Fibroblast of skin of scalp (primary cell): ENCODE results near the gene CERT1.

Source experiments
- DNase-seq: peaks from one replicate; pipeline ENCODE4 v3.0.0-alpha.2; 2013

Gene CERT1

GRCh38 chr5:75472973-75473372 is 38.5 kb downstream of the CERT1 start:
- peak; percentile 5 for DNase-seq

- no peak for DNase-seq
Measured at GRCh38 chr5:75471193-75471592, 40.2 kb downstream of the CERT1 start.

GRCh38 chr5:75469017-75469416 is 42.4 kb downstream of the CERT1 start:
- DNase-seq: no peak

DNA sequence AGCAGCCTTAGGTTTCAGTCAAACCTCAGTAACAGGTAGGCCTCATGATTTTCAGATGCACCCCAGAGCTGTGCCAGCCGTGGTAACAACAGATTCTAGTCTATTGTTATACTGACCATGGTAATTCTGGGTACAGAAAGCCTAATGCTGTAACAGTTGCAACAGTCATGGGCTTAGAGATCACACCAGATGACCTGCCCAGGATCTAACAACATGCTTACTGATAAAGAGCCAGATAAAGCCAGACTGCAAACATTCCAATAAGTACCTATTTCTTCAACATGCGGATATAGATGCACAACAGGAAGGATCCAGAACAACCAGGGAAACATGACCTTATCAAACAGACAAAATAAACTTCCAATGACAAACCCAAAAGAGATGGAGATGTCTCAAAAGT is 42.8 kb downstream of the CERT1 start:
- no peak for DNase-seq

- no peak for DNase-seq
Measured at GRCh38 chr5:75466006-75466716, 45.3 kb downstream of the CERT1 start.

DNA sequence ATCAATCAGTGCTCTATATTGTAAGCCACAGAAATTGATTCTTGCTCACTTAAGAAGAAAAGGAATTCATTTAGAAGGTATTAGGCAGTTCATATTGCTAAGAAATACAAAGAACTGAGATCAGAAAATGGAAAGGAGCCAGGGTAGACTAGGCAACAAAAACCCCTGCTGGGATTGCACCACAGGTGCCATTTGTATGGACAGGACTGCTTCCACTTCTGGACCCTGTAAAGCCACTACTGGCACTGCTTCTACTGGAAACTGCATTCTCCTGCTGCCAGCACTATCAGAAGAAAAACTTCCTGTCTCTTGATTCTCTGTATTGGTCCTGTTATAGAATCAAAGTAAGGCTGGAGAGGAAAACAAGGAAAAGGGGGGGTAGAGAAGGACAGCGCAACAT is 45.9 kb downstream of the CERT1 start:
- peak; percentile 12 for DNase-seq

DNA sequence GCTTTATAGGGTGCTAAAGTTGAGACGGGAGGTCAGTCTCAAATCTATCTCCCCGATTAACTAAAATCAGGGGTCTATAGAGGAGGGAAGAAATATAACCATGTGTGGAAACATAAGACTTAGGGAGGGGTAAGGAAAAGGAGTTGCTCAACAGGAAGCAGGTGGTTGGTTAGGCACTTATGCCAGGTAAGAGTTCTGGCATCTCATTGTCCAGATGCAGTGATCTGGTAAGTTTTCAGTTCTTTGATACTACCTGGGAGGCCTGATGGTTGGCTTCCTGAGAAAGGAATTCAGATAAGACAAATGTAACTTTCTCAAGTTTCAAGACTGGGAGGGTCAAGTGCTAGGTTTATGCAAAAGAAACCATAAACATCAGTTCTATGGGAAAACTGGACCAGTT is 47.7 kb downstream of the CERT1 start:
- no peak for DNase-seq

GRCh38 chr5:75461679-75462078 is 49.8 kb downstream of the CERT1 start:
- DNase-seq: peak; percentile 6

- DNase-seq: no peak
Measured at GRCh38 chr5:75460942-75461610, 50.4 kb downstream of the CERT1 start.

- DNase-seq: no peak
Measured at GRCh38 chr5:75460532-75460931, 50.9 kb downstream of the CERT1 start.

GRCh38 chr5:75457691-75458090 is 53.7 kb downstream of the CERT1 start:
- no peak for DNase-seq

DNA sequence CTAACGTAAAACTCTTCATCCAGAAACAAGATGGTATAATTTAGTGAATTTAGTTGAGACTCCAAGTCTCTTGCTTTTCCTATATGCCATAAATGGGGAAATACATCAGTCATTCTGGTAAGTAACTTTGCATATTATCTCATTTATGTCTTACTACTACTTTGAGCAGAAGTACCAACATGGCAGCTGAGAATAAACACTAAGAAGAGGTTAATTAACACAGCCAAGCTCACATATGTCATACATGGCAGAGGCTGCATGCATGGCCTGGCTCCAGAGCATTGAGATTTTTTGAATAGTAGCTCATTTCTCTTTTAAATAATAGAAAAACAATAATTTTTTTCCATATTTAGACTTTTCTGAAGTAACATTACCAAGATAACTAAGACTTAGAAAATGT is 54.3 kb downstream of the CERT1 start:
- DNase-seq: no peak

- no peak for DNase-seq
Measured at GRCh38 chr5:75450069-75450468, 61.4 kb downstream of the CERT1 start.

DNA sequence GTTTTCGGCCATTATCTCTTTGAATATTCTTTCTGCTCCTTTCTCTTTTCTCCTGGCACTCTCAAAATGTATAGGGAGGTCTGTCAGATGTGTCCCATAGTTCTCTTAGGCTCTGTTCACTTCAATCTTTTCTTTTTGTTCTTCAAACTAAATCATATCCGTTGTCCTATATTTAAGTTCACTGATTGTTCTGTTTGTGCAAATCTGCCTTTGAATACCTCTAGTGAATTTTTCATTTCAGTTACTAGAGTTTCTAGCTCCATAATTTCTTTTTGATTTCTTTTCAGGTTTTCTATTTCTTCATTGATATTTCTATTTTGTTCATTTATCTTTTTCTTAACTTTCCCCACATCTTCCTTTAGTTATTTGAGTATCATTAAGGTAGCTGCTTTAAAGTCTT is 65.4 kb downstream of the CERT1 start:
- no peak for DNase-seq

GRCh38 chr5:75441560-75441959 is 69.9 kb downstream of the CERT1 start:
- no peak for DNase-seq

DNA sequence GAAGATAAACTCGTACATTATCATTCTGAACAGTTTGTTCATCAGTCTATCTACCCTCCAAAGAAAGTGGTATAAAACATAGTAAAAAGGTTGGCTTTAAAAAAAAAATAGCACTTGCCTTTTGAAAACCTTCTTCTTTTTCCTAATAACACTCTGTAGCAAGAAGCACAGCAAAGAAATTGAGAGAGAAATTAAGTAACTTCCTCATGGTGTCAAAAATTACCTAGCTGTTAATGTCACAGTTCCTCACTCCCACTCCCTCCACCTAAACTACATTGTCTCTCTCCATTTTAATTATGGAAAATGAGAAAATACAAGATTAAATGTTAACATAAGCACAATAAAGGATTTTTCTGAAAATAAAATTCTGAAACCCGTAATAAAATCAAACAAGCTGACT is 72.2 kb downstream of the CERT1 start:
- no peak for DNase-seq

- DNase-seq: no peak
Measured at GRCh38 chr5:75438722-75439121, 72.7 kb downstream of the CERT1 start.

DNA sequence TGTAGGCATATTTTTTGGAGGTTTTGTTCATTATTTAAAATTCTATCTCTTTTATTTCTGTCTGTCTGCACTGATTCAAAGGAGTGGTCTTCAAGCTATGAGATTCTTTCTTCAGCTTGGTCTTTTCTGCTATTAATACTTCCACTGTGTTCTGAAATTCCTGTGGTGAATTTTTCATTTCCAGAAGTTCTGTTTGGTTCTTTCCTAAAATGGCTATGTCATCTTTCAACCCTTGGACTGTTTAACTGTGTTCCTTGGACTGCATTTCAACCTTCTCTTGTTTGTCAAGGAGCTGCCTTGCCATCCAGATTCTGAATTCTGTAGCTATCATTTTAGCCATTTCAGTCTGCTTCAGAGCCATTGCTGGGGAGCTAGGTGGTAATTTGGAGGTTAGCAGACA is 76.3 kb downstream of the CERT1 start:
- DNase-seq: peak; percentile 52

DNA sequence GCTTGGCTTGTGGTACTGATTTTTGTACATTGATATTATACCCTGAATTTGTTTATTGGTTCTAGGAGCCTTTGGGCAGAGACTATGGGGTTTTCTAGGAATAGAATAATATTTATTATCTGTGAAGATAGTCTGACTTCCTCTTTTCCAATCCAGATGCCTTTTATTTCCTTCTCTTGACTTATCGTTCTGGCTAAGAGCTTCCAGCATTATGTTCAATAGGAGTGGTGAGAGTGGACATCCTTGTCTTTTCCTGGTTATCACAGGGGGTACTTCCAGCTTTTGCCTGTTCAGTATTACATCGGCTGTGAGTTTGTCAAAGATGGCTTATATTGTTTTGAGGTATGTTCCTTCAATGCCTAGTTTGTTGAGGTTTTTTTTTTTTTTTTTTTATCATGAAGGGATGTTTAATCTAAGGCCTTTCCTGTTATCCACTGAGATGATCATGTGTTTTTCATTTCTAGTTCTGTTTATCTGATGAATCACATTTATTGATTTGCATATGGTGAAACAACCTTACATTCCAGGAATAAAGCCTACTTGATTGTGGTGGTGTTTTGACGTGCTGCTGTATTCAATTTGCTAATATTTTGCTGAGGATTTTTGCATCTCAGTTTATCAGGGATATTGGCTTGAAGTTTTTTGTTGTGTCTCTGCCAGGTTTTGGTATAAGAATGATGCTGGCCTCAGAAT is 77.5 kb downstream of the CERT1 start:
- peak; percentile 16 for DNase-seq

DNA sequence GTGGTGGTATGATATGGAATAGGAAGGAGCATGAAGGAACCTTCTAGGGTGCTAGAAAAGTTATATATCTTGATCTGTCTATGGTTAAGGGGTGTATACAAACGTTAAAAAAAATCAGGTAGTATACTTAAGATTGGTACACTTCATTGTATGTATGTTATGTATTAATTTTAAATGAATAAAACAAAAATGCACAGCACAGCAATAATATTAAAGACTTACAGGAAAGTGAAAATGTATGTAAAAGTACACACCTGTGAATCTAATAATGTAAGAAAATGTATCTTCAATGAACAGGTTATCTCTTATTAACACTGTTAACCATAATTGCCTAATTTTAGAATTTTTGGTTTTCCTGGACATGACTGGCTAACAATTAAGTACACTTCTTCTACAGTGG is 97.2 kb downstream of the CERT1 start:
- no peak for DNase-seq

DNA sequence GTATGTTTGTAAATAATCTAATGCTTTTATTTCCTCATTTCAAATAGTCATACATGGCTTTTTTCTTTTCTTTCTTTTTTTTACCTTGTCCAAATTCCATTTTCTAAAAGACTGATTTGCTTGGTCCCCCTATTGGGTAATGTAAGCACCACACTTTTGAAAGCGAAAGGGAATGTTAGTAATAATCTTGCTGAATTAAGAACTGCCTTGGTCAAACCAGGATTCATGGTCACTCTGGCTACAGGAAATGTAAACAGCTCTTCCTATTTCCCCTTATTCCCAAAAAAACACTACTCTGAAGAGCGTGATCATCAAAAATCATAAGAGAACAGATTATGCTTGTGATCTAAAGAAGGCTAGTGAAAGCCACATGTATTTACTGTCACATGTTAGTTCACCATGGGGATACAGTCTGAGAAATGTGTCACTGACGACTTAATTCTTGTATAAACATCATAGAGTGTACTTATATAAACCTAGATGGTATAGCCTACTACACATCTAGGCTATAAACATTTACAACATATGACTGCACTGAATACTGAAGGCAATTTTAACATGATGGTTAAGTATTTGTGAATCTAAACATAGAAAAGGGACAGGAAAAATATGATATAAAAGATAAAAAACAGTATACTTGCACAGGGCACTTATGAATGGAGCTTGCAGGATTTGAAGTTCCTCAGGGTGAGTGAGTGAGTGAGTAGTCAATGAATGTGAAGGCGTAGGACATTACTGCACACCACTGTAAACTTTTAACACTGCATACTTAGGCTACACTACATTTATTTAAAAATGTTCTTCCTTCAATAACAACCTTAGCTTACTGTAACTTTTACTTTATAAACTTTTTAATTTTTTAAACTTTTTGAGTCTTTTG is 99.1 kb downstream of the CERT1 start:
- DNase-seq: peak; percentile 59

- DNase-seq: peak; percentile 5
Measured at GRCh38 chr5:75405296-75405695, 106.1 kb downstream of the CERT1 start.

- no peak for DNase-seq
Measured at GRCh38 chr5:75395277-75395676, 116.2 kb downstream of the CERT1 start.
